Measurements from ENCODE around the gene STIMATE.

GRCh38 chr3:52817860-52818259, 79.5 kb downstream of the STIMATE start:
- TF ChIP-seq POLR2AphosphoS5 (IDR thresholded peaks at IDR 0.05; ENCODE audit: low read depth, low read length) (no peak), SIN3A (IDR thresholded peaks at IDR 0.05; ENCODE audit: borderline replicate concordance, insufficient read depth, low read length) (no peak)
